Measurements from ENCODE around the gene SLCO2B1.
"Not testable (repeated sequence)": the region's sequence is repeated elsewhere in the genome, so short reads cannot be mapped to it uniquely, and the experiment has no call there.

The SLCO2B1 gene

GRCh38 chr11:75150879-75151278 is at the start of gene SLCO2B1:
Gene SLCO2B1 (plus strand): TSS chr11:75151107. CDS start chr11:75151382, 275 bp downstream.
- no peak for DNase-seq

- DNase-seq: no peak
Observed at GRCh38 chr11:75101424-75102128, 49.3 kb upstream of the SLCO2B1 start.

GRCh38 chr11:75103380-75104026 is 47.4 kb upstream of the SLCO2B1 start:
- DNase-seq: no peak

- peak; percentile 2 for DNase-seq
Observed at GRCh38 chr11:75105462-75105925, 45.4 kb upstream of the SLCO2B1 start.

- DNase-seq: not testable (repeated sequence)
Observed at GRCh38 chr11:75105967-75106681, 44.8 kb upstream of the SLCO2B1 start.

- DNase-seq: no peak
Observed at GRCh38 chr11:75107187-75107586, 43.7 kb upstream of the SLCO2B1 start.

GRCh38 chr11:75112200-75112599 is 38.7 kb upstream of the SLCO2B1 start:
- no peak for DNase-seq

- no peak for DNase-seq
Observed at GRCh38 chr11:75113030-75113429, 37.9 kb upstream of the SLCO2B1 start.

GRCh38 chr11:75114465-75114864 is 36.4 kb upstream of the SLCO2B1 start:
- no peak for DNase-seq

- DNase-seq: no peak
Observed at GRCh38 chr11:75118577-75118976, 32.3 kb upstream of the SLCO2B1 start.

- no peak for DNase-seq
Observed at GRCh38 chr11:75126564-75126963, 24.3 kb upstream of the SLCO2B1 start.

GRCh38 chr11:75132080-75132479 is 18.8 kb upstream of the SLCO2B1 start:
- no peak for DNase-seq

GRCh38 chr11:75133976-75134375 is 16.9 kb upstream of the SLCO2B1 start:
- no peak for DNase-seq

GRCh38 chr11:75135021-75135650 is 15.8 kb upstream of the SLCO2B1 start:
- DNase-seq: no peak

GRCh38 chr11:75135651-75136050 is 15.3 kb upstream of the SLCO2B1 start:
- DNase-seq: no peak

GRCh38 chr11:75140269-75141138 is 10.4 kb upstream of the SLCO2B1 start:
- DNase-seq: no peak

GRCh38 chr11:75141166-75141565 is 9.7 kb upstream of the SLCO2B1 start:
- DNase-seq: no peak

GRCh38 chr11:75142714-75143419 is 8.0 kb upstream of the SLCO2B1 start:
- no peak for DNase-seq

GRCh38 chr11:75143420-75143731 is 7.5 kb upstream of the SLCO2B1 start:
- no peak for DNase-seq

- no peak for DNase-seq
Observed at GRCh38 chr11:75144716-75145014, 6.2 kb upstream of the SLCO2B1 start.

GRCh38 chr11:75145196-75145971 is 5.5 kb upstream of the SLCO2B1 start:
- no peak for DNase-seq
